ENCODE results near the gene LRRK1.

- no peak for TF ChIP-seq POLR2A (IDR thresholded peaks at IDR 0.05)
- no peak for TF ChIP-seq CTCF (IDR thresholded peaks at IDR 0.05)
- no peak for TF ChIP-seq POLR2AphosphoS5 (IDR thresholded peaks at IDR 0.05)
- no peak for TF ChIP-seq EP300 (IDR thresholded peaks at IDR 0.05)
These were observed 139.6 kb downstream of the LRRK1 start for GRCh38 chr15:101058735-101059134.

Data from sigmoid colon (tissue), 4 donors.